HepG2 (cell line): Measurements from ENCODE around the gene RAB5A. TPM values are rescaled to one million over a fixed set of nuclear protein-coding genes. Genes with fewer than 3 reads are reported as not detected.

Experiments used
- AGO2 ChIP-seq: fragments of 200-400 bp; formaldehyde crosslinking; optimal IDR thresholded peaks from 2 replicates; pipeline ENCODE3; 2017; ENCODE audit warnings: mild to moderate bottlenecking, low read depth, low read length, moderate library complexity
- KIAA2018 ChIP-seq: sonication (generic); formaldehyde crosslinking; IDR thresholded peaks from 2 replicates; pipeline ENCODE4 v1.5.0; 2020; ENCODE audit warnings: mild to moderate bottlenecking, missing genetic modification reagents, borderline replicate concordance
- MAZ ChIP-seq, 2 experiments: sonication (generic) in 1 of 2; formaldehyde crosslinking in 1 of 2; IDR thresholded peaks; 2 replicates each; pipeline versions ENCODE4 v1.5.0 to v1.6.1; 2012 to 2020; ENCODE audit warnings: low read depth in 2 of 2, mild to moderate bottlenecking in 2 of 2, borderline replicate concordance in 1 of 2, improper control_type of control experiment in 1 of 2, low read length in 1 of 2, missing genetic modification reagents in 1 of 2, moderate library complexity in 1 of 2
- REPIN1 ChIP-seq: sonication (generic); formaldehyde crosslinking; IDR thresholded peaks from 2 replicates; pipeline ENCODE4 v1.8.0; 2022; ENCODE audit warnings: missing genetic modification reagents, low read depth, mild to moderate bottlenecking, borderline replicate concordance
- SNAI1 ChIP-seq: sonication (generic); formaldehyde crosslinking; IDR thresholded peaks from 2 replicates; pipeline ENCODE4 v1.5.0; 2020; ENCODE audit warnings: mild to moderate bottlenecking, missing genetic modification reagents, borderline replicate concordance
- SP4 ChIP-seq: sonication (generic); formaldehyde crosslinking; IDR thresholded peaks from 2 replicates; pipeline ENCODE4 v1.8.1; 2023; ENCODE audit warnings: mild to moderate bottlenecking, missing genetic modification reagents
- ZBTB43 ChIP-seq: sonication (generic); formaldehyde crosslinking; conservative IDR thresholded peaks from 2 replicates; pipeline ENCODE4 v1.4.0; 2020; ENCODE audit warnings: missing genetic modification reagents
- ZFY ChIP-seq: sonication (generic); formaldehyde crosslinking; IDR thresholded peaks from 2 replicates; pipeline ENCODE4 v1.4.0; 2020; ENCODE audit warnings: missing genetic modification reagents
- ZKSCAN8 ChIP-seq: IDR thresholded peaks from 2 replicates; pipeline ENCODE4 v1.6.1; 2016; ENCODE audit warnings: borderline replicate concordance, missing genetic modification reagents, missing compliant biosample characterization
- ZNF160 ChIP-seq: sonication (generic); formaldehyde crosslinking; IDR thresholded peaks from 2 replicates; pipeline ENCODE4 v1.8.0; 2022; ENCODE audit warnings: mild to moderate bottlenecking, inconsistent platforms, missing genetic modification reagents
- ZNF335 ChIP-seq: sonication (generic); formaldehyde crosslinking; IDR thresholded peaks from 2 replicates; pipeline ENCODE4 v1.4.0; 2020; ENCODE audit warnings: missing genetic modification reagents
- ZNF552 ChIP-seq: sonication (generic); formaldehyde crosslinking; IDR thresholded peaks from 2 replicates; pipeline ENCODE4 v1.9.0; 2022; ENCODE audit warnings: missing genetic modification reagents, mild to moderate bottlenecking, borderline replicate concordance
- ZNF784 ChIP-seq: sonication (generic); formaldehyde crosslinking; IDR thresholded peaks from 2 replicates; pipeline ENCODE4 v1.5.1; 2020; ENCODE audit warnings: missing genetic modification reagents, mild to moderate bottlenecking, borderline replicate concordance
- ZNF83 ChIP-seq: sonication (generic); formaldehyde crosslinking; IDR thresholded peaks from 2 replicates; pipeline ENCODE4 v1.4.0; 2020; ENCODE audit warnings: missing genetic modification reagents, mild to moderate bottlenecking, borderline replicate concordance
- ZSCAN21 ChIP-seq: sonication (generic); formaldehyde crosslinking; IDR thresholded peaks from 2 replicates; pipeline ENCODE4 v1.8.0; 2022; ENCODE audit warnings: mild to moderate bottlenecking, missing genetic modification reagents, moderate library complexity, borderline replicate concordance
- polyA plus RNA-seq, 8 experiments: library from polyadenylated mRNA; depleted of rRNA in 3 of 8; stranded (reverse) in 7 of 8; unstranded in 1 of 8; fragments of >200 nt; fragmentation: Illumina TruSeq in 4 of 8; extraction: Trizol in 4 of 8; gene quantifications; 2 replicates each; pipeline versions ENCODE4 v1.2.1 to v1.2.3, GENCODE V29; 2011 to 2016; ENCODE audit warnings: low read depth in 4 of 8, missing spikeins in 1 of 8, mixed read lengths in 1 of 8; ENCODE audit not compliant: insufficient read depth in 1 of 8
- total RNA-seq, 5 experiments: library from RNA; depleted of rRNA; stranded (reverse); fragments of >200 nt; fragmentation: Illumina TruSeq; extraction: Trizol; gene quantifications; 2 replicates each; pipeline ENCODE4 v1.2.3, GENCODE V29; 2016; ENCODE audit warnings: low read depth in 1 of 5

The RAB5A gene
- total and polyA plus RNA-seq, 2 of the 13 experiments (the other 11 are each of a cell fraction or from before 2014, with no cell fraction given): 16.0 to 27.1 TPM

GRCh38 chr3:19947549-19948225 is 790 bp downstream of the RAB5A start (continued):
- TF ChIP-seq KIAA2018 (CRISPR knock-in tag): 0 out of 2 replicates have a peak, but pooled peaks have one; percentile 33
- no peak for TF ChIP-seq ZBTB43
- no peak for TF ChIP-seq ZKSCAN8 (CRISPR knock-in tag)
- 0 out of 2 replicates have a peak, but pooled peaks have one; percentile 31 for TF ChIP-seq ZNF552
- TF ChIP-seq ZNF784 (CRISPR knock-in tag): 0 out of 2 replicates have a peak, but pooled peaks have one; percentile 6
- TF ChIP-seq SP4 (CRISPR knock-in tag): peak; percentile 31; the same call in 1 of the 2 replicates
- no peak for TF ChIP-seq ZNF160
- peak; percentile 30; the same call in 1 of the 2 replicates for TF ChIP-seq REPIN1 (CRISPR knock-in tag)
- TF ChIP-seq MAZ (IDR thresholded peaks at IDR 0.05; ENCODE audit: borderline replicate concordance, low read depth, low read length): no peak
- 0 out of 2 replicates have a peak, but pooled peaks have one; percentile 34 for TF ChIP-seq MAZ (CRISPR knock-in tag; IDR thresholded peaks at IDR 0.05; ENCODE audit: low read depth)
- 0 out of 2 replicates have a peak, but pooled peaks have one; percentile 6 for TF ChIP-seq ZSCAN21 (CRISPR knock-in tag)
- 0 out of 2 replicates have a peak, but pooled peaks have one; percentile 8 for TF ChIP-seq ZNF83 (CRISPR knock-in tag)
- TF ChIP-seq ZNF335 (CRISPR knock-in tag): 0 out of 2 replicates have a peak, but pooled peaks have one; percentile 2
- peak; percentile 65 for TF ChIP-seq AGO2
- peak; percentile 77 for TF ChIP-seq ZFY (CRISPR knock-in tag)
- 0 out of 2 replicates have a peak, but pooled peaks have one; percentile 38 for TF ChIP-seq SNAI1 (CRISPR knock-in tag)
